GM18868 (cell line): ENCODE results near the gene AP2A1.

Experiments
- ATAC-seq: cut with Tn5 transposase; IDR thresholded peaks from one replicate; pipeline ENCODE4 v1.9.1; 2021; ENCODE audit warnings: mild to moderate bottlenecking, moderate library complexity; ENCODE audit not compliant: unreplicated experiment

The AP2A1 gene

GRCh38 chr19:49792829-49793560 lies 26.2 kb downstream of the AP2A1 start:
- ATAC-seq: no peak

- ATAC-seq: no peak
These were observed 26.7 kb downstream of the AP2A1 start for GRCh38 chr19:49793561-49793840.

DNA sequence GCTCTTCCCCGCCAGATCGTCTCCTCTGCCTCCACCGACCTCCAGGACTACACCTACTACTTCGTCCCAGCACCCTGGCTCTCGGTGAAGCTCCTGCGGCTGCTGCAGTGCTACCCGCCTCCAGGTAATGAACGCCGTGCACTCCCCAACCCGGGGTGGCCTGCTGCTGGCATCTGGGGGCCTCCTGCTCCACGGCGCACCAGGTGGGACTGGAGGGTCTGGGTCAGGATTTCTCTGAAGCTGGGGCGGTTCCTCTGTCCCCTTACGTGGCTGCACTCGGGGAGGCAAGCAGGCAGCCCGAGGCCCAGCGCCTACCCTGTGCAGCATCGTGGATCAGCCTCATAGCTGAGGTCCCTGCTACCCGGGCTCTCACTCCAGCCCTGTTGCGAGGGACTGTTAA lies 28.8 kb downstream of the AP2A1 start:
- no peak for ATAC-seq

GRCh38 chr19:49798574-49798973 lies 31.8 kb downstream of the AP2A1 start:
- ATAC-seq: no peak

DNA sequence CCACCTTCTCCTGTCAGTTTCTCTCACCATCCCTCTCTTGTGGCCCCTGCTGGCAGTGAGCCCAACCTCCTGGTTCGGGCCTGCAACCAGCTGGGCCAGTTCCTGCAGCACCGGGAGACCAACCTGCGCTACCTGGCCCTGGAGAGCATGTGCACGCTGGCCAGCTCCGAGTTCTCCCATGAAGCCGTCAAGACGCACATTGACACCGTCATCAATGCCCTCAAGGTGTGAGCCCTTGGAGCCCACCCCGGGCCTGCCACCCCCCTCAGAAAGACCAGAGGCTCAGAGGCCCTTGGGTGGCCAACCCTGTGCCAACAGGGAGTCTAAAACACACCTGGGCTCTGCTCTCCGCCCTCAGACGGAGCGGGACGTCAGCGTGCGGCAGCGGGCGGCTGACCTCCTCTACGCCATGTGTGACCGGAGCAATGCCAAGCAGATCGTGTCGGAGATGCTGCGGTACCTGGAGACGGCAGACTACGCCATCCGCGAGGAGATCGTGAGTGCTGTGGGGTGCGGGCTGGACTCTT lies 32.5 kb downstream of the AP2A1 start:
- no peak for ATAC-seq

- ATAC-seq: no peak
These were observed 33.1 kb downstream of the AP2A1 start for GRCh38 chr19:49799798-49800376.

GRCh38 chr19:49800771-49801170 lies 34.0 kb downstream of the AP2A1 start:
- no peak for ATAC-seq

GRCh38 chr19:49801401-49801888 lies 34.6 kb downstream of the AP2A1 start:
- ATAC-seq: no peak

DNA sequence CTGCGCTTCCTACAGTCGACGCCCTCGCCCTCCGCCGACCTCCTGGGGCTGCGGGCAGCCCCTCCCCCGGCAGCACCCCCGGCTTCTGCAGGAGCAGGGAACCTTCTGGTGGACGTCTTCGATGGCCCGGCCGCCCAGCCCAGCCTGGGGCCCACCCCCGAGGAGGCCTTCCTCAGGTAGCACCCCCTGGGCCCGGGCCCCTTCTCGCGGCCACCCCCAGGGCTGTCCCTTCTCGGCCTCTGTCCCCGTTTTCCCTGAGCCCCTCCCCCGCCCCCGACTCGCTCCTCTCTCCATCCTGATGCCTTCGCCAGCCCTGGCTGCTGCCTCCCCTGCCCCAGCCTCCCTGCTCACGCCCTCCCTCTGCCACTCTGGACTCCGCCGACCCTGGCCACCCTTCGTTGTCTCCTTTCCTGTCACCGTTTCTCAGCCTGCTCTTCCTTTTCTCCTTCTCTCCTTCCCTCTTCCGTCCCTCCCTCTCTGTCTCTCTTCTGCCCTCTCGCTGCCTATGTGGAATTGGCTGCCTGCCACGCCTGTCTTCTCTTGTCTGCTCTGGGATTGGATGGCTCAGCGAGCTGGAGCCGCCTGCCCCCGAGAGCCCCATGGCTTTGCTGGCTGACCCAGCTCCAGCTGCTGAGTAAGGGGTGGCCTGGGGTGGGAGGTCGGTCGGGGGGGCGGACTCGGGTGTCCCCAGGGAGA lies 35.3 kb downstream of the AP2A1 start:
- ATAC-seq: no peak

DNA sequence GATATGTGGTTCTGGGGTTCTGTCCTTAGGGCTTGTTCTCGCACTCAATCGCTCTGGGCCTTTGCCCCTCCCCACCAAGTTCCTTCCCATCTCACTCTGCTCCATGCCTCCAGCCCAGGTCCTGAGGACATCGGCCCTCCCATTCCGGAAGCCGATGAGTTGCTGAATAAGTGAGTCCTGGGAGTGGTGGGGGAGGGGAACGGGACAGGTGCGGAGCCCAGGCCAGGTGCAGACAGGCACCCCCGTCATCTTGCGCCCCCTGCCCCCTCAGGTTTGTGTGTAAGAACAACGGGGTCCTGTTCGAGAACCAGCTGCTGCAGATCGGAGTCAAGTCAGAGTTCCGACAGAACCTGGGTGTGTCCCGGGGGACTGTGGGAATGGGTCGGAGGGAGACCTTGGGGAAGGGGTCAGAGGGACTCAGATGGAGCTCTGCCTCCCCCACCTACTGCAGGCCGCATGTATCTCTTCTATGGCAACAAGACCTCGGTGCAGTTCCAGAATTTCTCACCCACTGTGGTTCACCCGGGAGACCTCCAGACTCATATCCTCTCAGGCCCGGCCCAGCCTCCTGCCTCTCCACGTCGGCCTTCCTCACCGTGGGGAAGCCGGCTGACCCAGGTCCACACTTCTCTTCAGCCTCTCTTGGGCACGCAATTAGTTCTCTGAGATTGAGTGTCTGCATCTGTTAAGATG lies 36.2 kb downstream of the AP2A1 start:
- no peak for ATAC-seq

GRCh38 chr19:49803529-49803856 lies 36.7 kb downstream of the AP2A1 start:
- no peak for ATAC-seq

- no peak for ATAC-seq
These were observed 39.2 kb downstream of the AP2A1 start for GRCh38 chr19:49805822-49806619.

DNA sequence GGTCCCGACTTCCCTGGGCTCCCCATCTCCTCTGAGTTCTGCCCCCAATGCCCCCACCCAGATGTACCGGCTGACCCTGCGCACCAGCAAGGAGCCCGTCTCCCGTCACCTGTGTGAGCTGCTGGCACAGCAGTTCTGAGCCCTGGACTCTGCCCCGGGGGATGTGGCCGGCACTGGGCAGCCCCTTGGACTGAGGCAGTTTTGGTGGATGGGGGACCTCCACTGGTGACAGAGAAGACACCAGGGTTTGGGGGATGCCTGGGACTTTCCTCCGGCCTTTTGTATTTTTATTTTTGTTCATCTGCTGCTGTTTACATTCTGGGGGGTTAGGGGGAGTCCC lies 39.8 kb downstream of the AP2A1 start:
- no peak for ATAC-seq

DNA sequence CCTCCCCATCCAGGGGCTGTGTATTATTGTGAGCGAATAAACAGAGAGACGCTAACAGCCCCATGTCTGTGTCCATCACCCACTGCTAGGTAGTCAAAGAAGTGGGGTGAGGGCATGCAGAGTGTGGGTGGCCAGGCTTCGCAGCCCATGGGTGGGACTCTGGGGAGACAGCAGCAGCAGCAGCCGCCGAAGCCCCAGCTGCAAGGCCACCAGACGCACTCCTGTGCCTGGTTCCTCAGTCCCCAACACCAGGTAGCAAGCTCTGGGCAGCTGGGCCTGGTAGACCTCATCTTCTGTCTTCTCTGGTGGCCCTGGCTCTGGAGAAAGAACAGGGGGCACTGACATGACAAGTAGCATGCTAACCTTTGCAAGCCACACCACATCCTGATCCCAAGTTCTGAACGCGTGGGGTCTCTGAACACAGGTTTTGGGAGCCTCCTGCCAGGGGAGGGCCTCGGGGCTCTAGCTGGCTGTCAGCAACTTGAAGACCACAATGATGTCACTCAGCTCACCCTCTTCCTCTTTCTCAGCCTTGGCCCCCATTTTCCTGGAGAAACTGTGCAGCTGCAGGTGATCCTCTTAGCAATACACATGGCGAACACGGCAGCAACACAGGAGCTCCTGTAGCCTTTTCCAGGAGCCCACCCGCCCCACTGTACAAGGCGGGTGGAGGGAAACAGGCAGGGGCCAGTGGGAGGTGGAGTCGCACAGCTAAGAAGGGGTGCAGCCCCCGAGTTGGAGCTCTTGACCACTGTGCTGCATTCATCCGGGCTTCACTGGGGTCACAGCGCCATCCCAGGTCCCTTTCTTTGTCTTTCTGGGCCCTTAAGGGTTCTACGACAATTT lies 40.5 kb downstream of the AP2A1 start:
- no peak for ATAC-seq

DNA sequence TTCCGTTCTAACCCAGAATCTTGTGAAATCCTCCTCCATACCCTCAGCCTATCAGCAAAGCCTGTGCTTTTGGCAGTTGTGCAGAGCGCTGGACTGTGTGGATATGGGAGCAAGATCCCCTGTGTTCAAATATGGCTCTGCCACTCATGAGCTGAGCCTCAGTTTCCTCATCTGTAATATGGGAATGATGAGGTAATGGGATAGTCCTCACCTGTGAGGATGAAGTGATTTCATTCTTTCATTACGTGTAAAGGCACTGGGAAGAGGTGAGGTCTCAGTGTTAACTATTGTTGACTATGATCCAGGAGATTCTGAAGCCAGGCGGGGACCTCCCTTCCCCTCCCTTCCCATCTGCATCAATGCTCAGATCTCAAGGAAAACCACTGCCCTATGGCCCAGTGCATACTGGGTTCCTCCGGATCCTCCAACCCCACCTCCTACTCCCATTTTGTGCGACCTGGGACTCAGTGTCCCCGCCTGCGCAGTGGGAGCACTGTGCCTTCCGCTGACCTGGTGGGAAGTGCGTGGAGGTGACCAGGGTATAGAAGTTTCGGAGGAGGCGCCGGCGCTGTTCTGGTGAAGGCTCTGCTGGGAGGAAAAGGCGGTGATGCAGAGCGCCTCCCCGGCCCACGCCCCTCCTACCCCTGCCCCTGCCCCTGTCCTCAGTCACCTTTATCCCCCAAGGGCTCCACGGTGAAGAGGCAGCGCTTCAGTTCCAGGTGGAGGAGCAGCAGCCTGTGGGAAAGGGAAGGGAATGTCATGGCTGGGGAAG lies 41.3 kb downstream of the AP2A1 start:
- no peak for ATAC-seq

GRCh38 chr19:49808711-49809159 lies 41.9 kb downstream of the AP2A1 start:
- no peak for ATAC-seq

GRCh38 chr19:49809160-49809940 lies 42.5 kb downstream of the AP2A1 start:
- ATAC-seq: no peak

DNA sequence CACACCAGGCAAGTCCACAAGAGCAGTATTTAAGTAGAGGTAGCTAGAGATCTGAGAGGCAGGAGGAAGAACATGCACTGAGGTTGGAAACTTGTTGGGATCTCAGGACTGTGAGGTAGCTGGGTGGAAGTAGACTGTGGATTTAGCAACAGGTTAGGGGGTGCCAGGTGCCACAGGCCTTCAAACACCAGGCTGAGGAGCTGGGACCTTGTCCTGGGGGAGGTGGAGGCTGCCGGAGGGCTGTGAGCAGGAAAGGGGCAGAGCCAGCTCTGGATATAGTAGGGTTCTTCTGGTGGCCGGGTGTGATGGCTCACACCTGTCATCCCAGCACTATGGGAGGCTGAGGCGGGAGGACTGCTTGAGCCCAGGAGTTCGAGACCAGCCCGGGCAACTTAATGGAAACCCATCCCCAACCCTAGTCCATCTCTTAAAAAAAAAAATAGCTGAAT lies 43.2 kb downstream of the AP2A1 start:
- ATAC-seq: no peak
